Suprapubic skin (tissue), 4 donors: ENCODE data around the gene LARP4B. TPM values are rescaled to one million over a fixed set of nuclear protein-coding genes. Genes with fewer than 3 reads are reported as not detected.

Source experiments
- DNase-seq, 2 donors: peaks; one replicate each; pipeline ENCODE4 v3.0.0-alpha.2; 2019; ENCODE audit warnings: low spot score in 2 of 2
- H3K27ac ChIP-seq: fragments of 200-600 bp; sonication (generic); one replicate; pipeline ENCODE4 v1.5.1; 2019
- H3K27me3 ChIP-seq: fragments of 200-600 bp; sonication (generic); one replicate; pipeline ENCODE4 v1.5.1; 2019
- H3K36me3 ChIP-seq: fragments of 200-600 bp; sonication (generic); one replicate; pipeline ENCODE4 v1.5.1; 2019
- H3K4me1 ChIP-seq: fragments of 200-600 bp; sonication (generic); one replicate; pipeline ENCODE4 v1.5.1; 2019
- H3K4me3 ChIP-seq: fragments of 200-600 bp; sonication (generic); one replicate; pipeline ENCODE4 v1.5.1; 2019; ENCODE audit warnings: mild to moderate bottlenecking
- H3K9me3 ChIP-seq: fragments of 200-600 bp; sonication (generic); one replicate; pipeline ENCODE4 v1.5.1; 2019
- EP300 ChIP-seq: sonication (generic); formaldehyde crosslinking; IDR thresholded peaks from one replicate; pipeline ENCODE4 v1.6.1; 2017; ENCODE audit warnings: antibody characterized with exemption
- POLR2A ChIP-seq, 2 donors: fragments of 450-650 bp; IDR thresholded peaks; one replicate each; pipeline ENCODE4 v1.6.1; 2017; ENCODE audit warnings: antibody characterized with exemption in 2 of 2, mild to moderate bottlenecking in 2 of 2, moderate library complexity in 2 of 2
- POLR2AphosphoS5 ChIP-seq, 3 donors: sonication (generic); formaldehyde crosslinking; IDR thresholded peaks; one replicate each; pipeline ENCODE4 v1.6.1; 2017; ENCODE audit warnings: antibody characterized with exemption in 3 of 3
- WGBS: methylation state at CpG from one replicate; pipeline ENCODE4 v1.1.5; 2018; 5-methylcytosine and 5-hydroxymethylcytosine counted together
- total RNA-seq, 4 donors: library from RNA; depleted of rRNA; stranded (reverse); fragments of >200 nt; gene quantifications; one replicate each; pipeline ENCODE4 v1.1.0, GENCODE V29; 2016
- TF ChIP-seq, protein P1 (sequence below), 2 donors: fragments of 200-600 bp in 1 of 2; fragments of 450-650 bp in 1 of 2; sonication (generic) in 1 of 2; IDR thresholded peaks; one replicate each; pipeline ENCODE4 v1.5.1; 2016 to 2019; ENCODE audit warnings: antibody characterized with exemption in 2 of 2, mild to moderate bottlenecking in 1 of 2, moderate library complexity in 1 of 2

Gene LARP4B
- total RNA-seq, 4 donors from 2014 or later, result 53.5 to 100 (median 69.7) TPM

- Histone ChIP-seq H3K4me3 (no peak overlapping the region), H3K9me3 (no peaks in the 10 kb centered on the region), H3K27me3 (no peaks in the 10 kb centered on the region), H3K27ac (no peak overlapping the region), H3K4me1 (no peaks in the 10 kb centered on the region), H3K36me3 (peaks cover 34% of the 10 kb centered on the region)
- TF ChIP-seq POLR2AphosphoS5 (IDR thresholded peaks at IDR 0.05) (no peak), EP300 (no peak), POLR2A (IDR thresholded peaks at IDR 0.05) (no peak)
- TF ChIP-seq, protein P1, sequence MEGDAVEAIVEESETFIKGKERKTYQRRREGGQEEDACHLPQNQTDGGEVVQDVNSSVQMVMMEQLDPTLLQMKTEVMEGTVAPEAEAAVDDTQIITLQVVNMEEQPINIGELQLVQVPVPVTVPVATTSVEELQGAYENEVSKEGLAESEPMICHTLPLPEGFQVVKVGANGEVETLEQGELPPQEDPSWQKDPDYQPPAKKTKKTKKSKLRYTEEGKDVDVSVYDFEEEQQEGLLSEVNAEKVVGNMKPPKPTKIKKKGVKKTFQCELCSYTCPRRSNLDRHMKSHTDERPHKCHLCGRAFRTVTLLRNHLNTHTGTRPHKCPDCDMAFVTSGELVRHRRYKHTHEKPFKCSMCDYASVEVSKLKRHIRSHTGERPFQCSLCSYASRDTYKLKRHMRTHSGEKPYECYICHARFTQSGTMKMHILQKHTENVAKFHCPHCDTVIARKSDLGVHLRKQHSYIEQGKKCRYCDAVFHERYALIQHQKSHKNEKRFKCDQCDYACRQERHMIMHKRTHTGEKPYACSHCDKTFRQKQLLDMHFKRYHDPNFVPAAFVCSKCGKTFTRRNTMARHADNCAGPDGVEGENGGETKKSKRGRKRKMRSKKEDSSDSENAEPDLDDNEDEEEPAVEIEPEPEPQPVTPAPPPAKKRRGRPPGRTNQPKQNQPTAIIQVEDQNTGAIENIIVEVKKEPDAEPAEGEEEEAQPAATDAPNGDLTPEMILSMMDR (IDR thresholded peaks at IDR 0.05), result no peak
- DNase-seq, result no peak
- WGBS, result 93% methylated on average over 8 of the region's 8 CpGs
These were observed 66.2 kb downstream of the LARP4B start for GRCh38 chr10:865257-865656.

DNA sequence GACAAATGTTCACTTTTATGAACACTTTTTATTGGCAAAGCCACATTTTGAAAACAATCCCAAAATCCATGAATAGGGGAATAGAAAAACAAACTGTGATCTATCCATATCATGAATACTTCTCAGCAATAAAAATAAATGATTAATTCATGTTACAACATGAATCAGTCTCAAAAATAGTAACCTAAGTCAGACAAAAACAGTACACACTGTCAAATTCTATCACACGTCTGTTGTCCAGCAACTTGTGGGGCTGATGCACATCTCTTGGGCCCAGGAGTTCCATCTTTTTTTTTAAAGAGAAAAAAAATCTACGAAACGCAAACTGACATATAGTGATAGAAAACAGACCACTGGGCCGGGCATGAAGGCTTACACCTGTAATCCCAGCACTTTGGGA lies 71.0 kb downstream of the LARP4B start:
- Histone ChIP-seq H3K27ac (no peak overlapping the region), H3K36me3 (peaks cover 45% of the 10 kb centered on the region), H3K27me3 (no peaks in the 10 kb centered on the region), H3K9me3 (no peaks in the 10 kb centered on the region), H3K4me3 (no peak overlapping the region), H3K4me1 (peaks cover 4% of the 10 kb centered on the region)
- WGBS, result 74% methylated on average over 4 of the region's 4 CpGs
- DNase-seq, result no peak
- TF ChIP-seq, protein P1 (IDR thresholded peaks at IDR 0.05), result no peak
- TF ChIP-seq POLR2AphosphoS5 (IDR thresholded peaks at IDR 0.05) (no peak), EP300 (no peak), POLR2A (IDR thresholded peaks at IDR 0.05) (no peak)

- peaks cover 41% of the 10 kb centered on the region for H3K36me3 ChIP-seq
- H3K4me1 ChIP-seq, result peaks cover 4% of the 10 kb centered on the region
- H3K4me3 ChIP-seq, result no peak overlapping the region
- no peak overlapping the region for H3K27ac ChIP-seq
- no peaks in the 10 kb centered on the region for H3K27me3 ChIP-seq
- no peaks in the 10 kb centered on the region for H3K9me3 ChIP-seq
- WGBS, result 63% methylated on average over 11 of the region's 11 CpGs
- no peak for DNase-seq
- TF ChIP-seq POLR2AphosphoS5 (IDR thresholded peaks at IDR 0.05) (no peak), POLR2A (IDR thresholded peaks at IDR 0.05) (no peak), EP300 (no peak)
- TF ChIP-seq, protein P1 (IDR thresholded peaks at IDR 0.05), result no peak
These were observed 74.9 kb downstream of the LARP4B start for GRCh38 chr10:856416-857157.

GRCh38 chr10:855671-856070 lies 75.8 kb downstream of the LARP4B start:
- no peak for DNase-seq
- no peak overlapping the region for H3K27ac ChIP-seq
- peaks cover 33% of the 10 kb centered on the region for H3K36me3 ChIP-seq
- TF ChIP-seq POLR2A (IDR thresholded peaks at IDR 0.05) (no peak), POLR2AphosphoS5 (IDR thresholded peaks at IDR 0.05) (no peak), EP300 (no peak)
- TF ChIP-seq, protein P1 (IDR thresholded peaks at IDR 0.05), result no peak
- 90% methylated on average over 5 of the region's 5 CpGs for WGBS
- H3K9me3 ChIP-seq, result no peaks in the 10 kb centered on the region
- H3K27me3 ChIP-seq, result no peaks in the 10 kb centered on the region
- peaks cover 4% of the 10 kb centered on the region for H3K4me1 ChIP-seq
- no peak overlapping the region for H3K4me3 ChIP-seq

DNA sequence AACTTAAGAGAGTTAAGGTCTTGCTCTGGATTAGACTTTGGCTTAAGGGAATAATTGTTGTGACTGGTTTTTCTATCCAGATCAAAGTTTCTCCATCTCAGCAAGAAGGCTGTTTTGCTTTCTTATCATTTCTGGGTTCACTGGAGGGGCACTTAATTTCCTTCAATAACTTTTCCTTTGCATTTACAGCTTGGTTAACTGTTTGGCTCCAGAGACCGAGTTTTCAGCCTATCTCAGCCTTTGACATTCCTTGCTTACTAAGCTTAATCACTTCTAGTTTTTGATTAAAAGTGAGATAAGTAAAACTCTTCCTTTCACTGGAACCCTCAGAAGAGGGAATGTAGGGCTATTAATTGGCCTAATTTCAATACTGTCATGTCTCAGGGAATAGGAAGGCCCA lies 76.4 kb downstream of the LARP4B start:
- Histone ChIP-seq H3K27ac (no peak overlapping the region), H3K27me3 (no peaks in the 10 kb centered on the region), H3K9me3 (no peaks in the 10 kb centered on the region), H3K4me1 (peaks cover 4% of the 10 kb centered on the region), H3K36me3 (peaks cover 27% of the 10 kb centered on the region), H3K4me3 (no peak overlapping the region)
- no peak for DNase-seq
- TF ChIP-seq POLR2A (IDR thresholded peaks at IDR 0.05), result no peak
- no peak for TF ChIP-seq EP300
- no peak for TF ChIP-seq POLR2AphosphoS5 (IDR thresholded peaks at IDR 0.05)
- TF ChIP-seq, protein P1 (IDR thresholded peaks at IDR 0.05), result no peak
- WGBS, result 84% methylated on average over 1 of the region's 1 CpG
